Measurements from ENCODE around the gene MRNIP. TPM values are rescaled to one million over a fixed set of nuclear protein-coding genes. Genes with fewer than 3 reads are reported as not detected.

The MRNIP gene
- total and polyA plus RNA-seq, 2 of the 8 experiments (the other 6 are each of a cell fraction or from before 2014, with no cell fraction given) = 29.6 TPM

GRCh38 chr5:179893076-179893957, 34.7 kb upstream of the MRNIP start:
- TF ChIP-seq, protein P1, sequence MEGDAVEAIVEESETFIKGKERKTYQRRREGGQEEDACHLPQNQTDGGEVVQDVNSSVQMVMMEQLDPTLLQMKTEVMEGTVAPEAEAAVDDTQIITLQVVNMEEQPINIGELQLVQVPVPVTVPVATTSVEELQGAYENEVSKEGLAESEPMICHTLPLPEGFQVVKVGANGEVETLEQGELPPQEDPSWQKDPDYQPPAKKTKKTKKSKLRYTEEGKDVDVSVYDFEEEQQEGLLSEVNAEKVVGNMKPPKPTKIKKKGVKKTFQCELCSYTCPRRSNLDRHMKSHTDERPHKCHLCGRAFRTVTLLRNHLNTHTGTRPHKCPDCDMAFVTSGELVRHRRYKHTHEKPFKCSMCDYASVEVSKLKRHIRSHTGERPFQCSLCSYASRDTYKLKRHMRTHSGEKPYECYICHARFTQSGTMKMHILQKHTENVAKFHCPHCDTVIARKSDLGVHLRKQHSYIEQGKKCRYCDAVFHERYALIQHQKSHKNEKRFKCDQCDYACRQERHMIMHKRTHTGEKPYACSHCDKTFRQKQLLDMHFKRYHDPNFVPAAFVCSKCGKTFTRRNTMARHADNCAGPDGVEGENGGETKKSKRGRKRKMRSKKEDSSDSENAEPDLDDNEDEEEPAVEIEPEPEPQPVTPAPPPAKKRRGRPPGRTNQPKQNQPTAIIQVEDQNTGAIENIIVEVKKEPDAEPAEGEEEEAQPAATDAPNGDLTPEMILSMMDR (IDR thresholded peaks at IDR 0.05; ENCODE audit: control extremely low read depth in 1 of 3, insufficient read depth in 1 of 3, low read depth in 1 of 3, low read length in 3 of 3) = peak in 1 of 3 experiments; percentile 7; a peak in 1 of 4 replicates
- no peak for TF ChIP-seq PHF8 (conservative IDR thresholded peaks at IDR 0.05; ENCODE audit: low read depth, low read length)
- TF ChIP-seq RFX5 (IDR thresholded peaks at IDR 0.05; ENCODE audit: borderline replicate concordance, low read depth, low read length) = no peak
- no peak overlapping the region for H3K56ac ChIP-seq (replicated peaks; ENCODE audit: insufficient read length, low read depth, low read length)
- H2BK15ac ChIP-seq (ENCODE audit: low read length) = no peak overlapping the region
- H3K9ac ChIP-seq (replicated peaks in 1 of 4; ENCODE audit: extremely low read depth in 1 of 4, low read depth in 3 of 4, low read length in 3 of 4) = no peak overlapping the region
- H2BK12ac ChIP-seq (ENCODE audit: low read depth, low read length) = no peak overlapping the region
- H2AFZ ChIP-seq (ENCODE audit: low read length) = no peak overlapping the region
- H3K23me2 ChIP-seq (ENCODE audit: low read depth, low read length) = no peaks in the 10 kb centered on the region
- peaks cover 10 to 26% (median 21%) of the 10 kb centered on the region in 4 experiments for H3K36me3 ChIP-seq (ENCODE audit: control insufficient read depth in 2 of 4, insufficient read depth in 4 of 4, low read length in 3 of 4)
- ChIA-PET CTCF (ENCODE audit: partially characterized antibody) (interaction anchor here (1.0 to 3.1 kb wide), 6 partner anchors 10 to 96 kb away, joined by 3 to 13 read pairs (median 4); no protein-coding TSS in a partner anchor), POLR2A (ENCODE audit: partially characterized antibody) (interaction anchor here (1.4 to 1.7 kb wide), 2 partner anchors 14 to 19 kb away, joined by 3 to 6 read pairs; no protein-coding TSS in a partner anchor)
- H3K4me2 ChIP-seq (ENCODE audit: insufficient read depth in 1 of 2, low read depth in 2 of 2, low read length in 2 of 2) = no peak overlapping the region
- DNase-seq (ENCODE audit: low read depth in 1 of 2, low spot score in 2 of 2) (no peak), FAIRE-seq (no peak)
- no peak overlapping the region for H4K91ac ChIP-seq (replicated peaks; ENCODE audit: insufficient read length, low read length)
- H3K4me1 ChIP-seq (replicated peaks in 1 of 4; ENCODE audit: control insufficient read depth in 3 of 4, insufficient read depth in 4 of 4, low read length in 3 of 4) = peaks cover 0 to 3% (median 0%) of the 10 kb centered on the region in 4 experiments; a peak in 1 of 7 replicates
- no peak overlapping the region for H3K14ac ChIP-seq (ENCODE audit: insufficient read length)
- no peak overlapping the region for H3K23ac ChIP-seq (ENCODE audit: insufficient read length)
- no peak overlapping the region for H2AK5ac ChIP-seq (ENCODE audit: low read depth, low read length)
- H3K27ac ChIP-seq (ENCODE audit: low read depth, low read length) = no peak overlapping the region
- peaks cover 0 to 4% of the 10 kb centered on the region in 2 experiments for H4K20me1 ChIP-seq (replicated peaks in 1 of 2; ENCODE audit: control insufficient read depth in 1 of 2, insufficient read depth in 2 of 2, low read length in 2 of 2)
- 0 out of 2 replicates have a peak, but pooled peaks cover 3% of the 10 kb centered on the region for H3K79me1 ChIP-seq (ENCODE audit: low read depth, low read length)
- no peaks in the 10 kb centered on the region for H3K9me3 ChIP-seq (ENCODE audit: insufficient read depth in 2 of 2, low read depth in 1 of 2, low read length in 1 of 2)
- no peak overlapping the region for H4K5ac ChIP-seq (ENCODE audit: insufficient read length, low read depth, low read length)
- no peak overlapping the region for H2BK120ac ChIP-seq (replicated peaks; ENCODE audit: low read depth, low read length)
- no peak overlapping the region; the same call in 1 of the 2 replicates for H2BK5ac ChIP-seq (ENCODE audit: low read depth, low read length)
- 90% methylated on average over 30 of the region's 31 CpGs; no CpG with 5 or more reads in 1 of the 2 experiments for WGBS, 2 experiments (ENCODE audit: extremely low coverage in 1 of 2, insufficient coverage in 1 of 2, insufficient read length in 1 of 2, insufficient replicate concordance in 2 of 2, low coverage in 1 of 2, low lambda C conversion rate in 2 of 2, missing lambda C conversion rate in 1 of 2)
- no peak overlapping the region for H3K4me3 ChIP-seq (ENCODE audit: extremely low read depth in 1 of 4, insufficient read depth in 2 of 4, low read depth in 3 of 4, low read length in 4 of 4)
- no peaks in the 10 kb centered on the region for H3K79me2 ChIP-seq (ENCODE audit: control insufficient read depth in 1 of 2, insufficient read depth in 2 of 2, low read length in 2 of 2)
- H3K27me3 ChIP-seq (replicated peaks in 1 of 4; ENCODE audit: control insufficient read depth in 3 of 4, extremely low read depth in 1 of 4, insufficient read depth in 3 of 4, low read length in 3 of 4) = no peaks in the 10 kb centered on the region
- no peak overlapping the region for H2BK20ac ChIP-seq (ENCODE audit: low read length)
- H4K8ac ChIP-seq (ENCODE audit: extremely low read depth, insufficient read depth, low read length) = no peak overlapping the region
- no peak overlapping the region for H3K18ac ChIP-seq (ENCODE audit: extremely low read depth, low read length)
- H3K4ac ChIP-seq (replicated peaks; ENCODE audit: insufficient read length, low read depth, low read length) = no peak overlapping the region

Measured in H1 (cell line).